Body of pancreas (tissue), 4 donors: ENCODE measurements around the gene EPN1.
A peak's percentile ranks its signal among the peaks of the same experiment; 100 is the strongest.

Experiments used
- CTCF ChIP-seq, 7 experiments: fragments of 450-650 bp in 4 of 7; fragments of 200-600 bp in 3 of 7; sonication (generic) in 3 of 7; IDR thresholded peaks; one replicate each; pipeline ENCODE4 v1.5.1; 2016 to 2019; ENCODE audit warnings: antibody characterized with exemption in 7 of 7
- POLR2A ChIP-seq, 3 donors: fragments of 450-650 bp; IDR thresholded peaks; one replicate each; pipeline ENCODE4 v1.6.1; 2016; ENCODE audit warnings: antibody characterized with exemption in 3 of 3, mild to moderate bottlenecking in 2 of 3

- TF ChIP-seq CTCF (IDR thresholded peaks at IDR 0.05) (peak in 4 of 7 experiments; percentile 14 to 39 (median 27)), POLR2A (IDR thresholded peaks at IDR 0.05) (no peak)
These were observed 36.1 kb upstream of the EPN1 start for GRCh38 chr19:55638864-55639359.
